ENCODE measurements around the gene TWIST2. TPM values are rescaled to one million over a fixed set of nuclear protein-coding genes. Genes with fewer than 3 reads are reported as not detected.

Gene TWIST2
- total RNA-seq, 2 experiments from 2014 or later, result not detected

DNA sequence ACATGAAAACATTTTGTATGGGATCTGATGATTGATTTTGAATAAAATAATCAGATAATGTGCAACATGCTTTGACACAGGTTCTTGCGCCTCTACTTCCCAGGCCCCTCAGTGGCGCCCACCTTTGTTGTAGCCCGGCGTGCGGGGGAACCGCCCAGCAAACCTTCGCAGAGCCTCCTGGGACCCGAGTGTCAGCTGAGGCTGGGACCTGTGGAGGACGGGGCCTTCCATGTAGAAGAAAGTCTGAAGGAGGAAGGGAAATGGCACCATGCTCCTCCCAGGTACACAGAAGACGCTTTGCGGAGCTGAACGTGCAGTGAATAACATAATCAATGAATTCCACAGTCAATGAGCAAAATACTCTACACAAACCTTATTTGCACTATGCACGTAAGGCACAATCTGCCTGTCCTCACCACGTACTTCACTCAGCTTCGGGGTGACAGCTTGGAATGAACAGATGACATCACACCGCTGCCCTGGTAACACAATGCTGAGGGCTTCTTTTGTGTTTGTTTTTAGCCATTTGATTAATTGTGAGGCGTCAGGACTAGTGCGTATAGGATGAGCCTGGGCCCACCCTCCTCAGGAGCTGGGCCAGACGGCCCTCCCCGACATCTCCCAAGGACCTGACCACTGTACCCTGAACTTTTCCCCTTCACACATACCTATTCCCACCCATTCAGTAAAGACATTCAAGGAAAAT, 78.1 kb downstream of the TWIST2 start:
- ChIA-PET POLR2A (no interaction called here), CTCF (no interaction called here)
- no peak for DNase-seq
- H3K4me1 Mint-ChIP-seq (ENCODE audit: low read depth), result no peaks in the 10 kb centered on the region
- no peak for ATAC-seq (ENCODE audit: poor library complexity)
- H3K4me3 ChIP-seq (ENCODE audit: low read length), result no peak overlapping the region
- no peak overlapping the region for H3K4me3 Mint-ChIP-seq
- intact Hi-C loops (cut with DNase I, micrococcal nuclease), result no loop called here
- no peaks in the 10 kb centered on the region for H3K36me3 Mint-ChIP-seq (ENCODE audit: low read depth)
- no peaks in the 10 kb centered on the region for H3K36me3 ChIP-seq (ENCODE audit: insufficient read depth, low read length)
- H3K27me3 ChIP-seq (ENCODE audit: control insufficient read depth in 1 of 2, insufficient read depth in 2 of 2, low read length in 2 of 2), result peaks cover 11 to 16% of the 10 kb centered on the region in 2 experiments
- no peak overlapping the region for H3K27ac ChIP-seq (ENCODE audit: low read depth in 1 of 2, low read length in 2 of 2)
- no peaks in the 10 kb centered on the region for H3K9me3 Mint-ChIP-seq
- no peaks in the 10 kb centered on the region for H3K4me1 ChIP-seq (ENCODE audit: insufficient read depth, low read length)
- no peaks in the 10 kb centered on the region for H3K9me3 ChIP-seq (ENCODE audit: control insufficient read depth in 1 of 2, insufficient read depth in 1 of 2, low read length in 2 of 2)
- TF ChIP-seq CTCF (IDR thresholded peaks at IDR 0.05), result no peak
- H3K27ac Mint-ChIP-seq, result no peak overlapping the region
- H3K27me3 Mint-ChIP-seq, result peaks cover 42% of the 10 kb centered on the region

DNA sequence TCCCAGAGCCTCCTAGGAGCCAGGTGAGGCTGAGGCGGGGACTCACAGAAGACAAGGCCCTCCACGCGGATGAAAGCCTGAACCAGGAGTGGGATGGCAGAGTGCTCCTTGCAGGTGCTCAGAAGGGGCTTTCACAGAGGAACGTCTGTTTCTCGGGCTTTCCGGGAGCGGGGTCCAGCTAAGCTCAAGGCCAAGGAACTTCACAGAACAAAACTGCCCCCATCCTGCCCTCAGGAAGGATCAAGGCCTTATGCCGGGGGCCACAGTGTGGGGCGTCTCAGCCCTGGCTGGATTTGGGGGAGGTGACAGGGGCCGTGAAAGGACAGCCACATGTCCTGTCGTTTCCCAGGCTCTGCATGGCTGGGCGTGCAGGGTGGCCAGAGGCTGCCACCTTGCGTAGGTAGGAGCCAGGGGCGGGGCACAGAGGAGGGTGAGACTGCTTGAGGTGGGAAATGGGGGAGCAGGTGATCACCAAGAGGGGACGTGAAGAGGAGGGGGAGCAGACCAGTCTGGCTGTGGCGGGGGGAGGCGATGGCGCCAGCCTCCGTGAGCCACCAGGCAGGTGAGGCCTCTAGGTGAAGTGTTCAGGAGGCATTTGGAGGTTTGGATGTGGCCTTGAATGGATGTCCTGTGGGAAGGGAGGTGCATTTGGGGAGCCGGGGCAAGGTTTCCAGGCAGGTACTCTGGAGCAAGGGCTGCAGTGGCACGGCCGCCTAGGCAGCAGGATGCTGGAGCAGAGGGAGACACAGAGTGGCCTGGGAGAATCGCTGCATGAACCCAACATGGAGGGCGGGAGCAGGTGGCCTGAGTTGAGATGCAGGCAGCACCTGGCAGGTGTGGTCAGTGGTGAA, 79.1 kb downstream of the TWIST2 start:
- H3K4me3 ChIP-seq (ENCODE audit: low read length), result no peak overlapping the region
- ATAC-seq (ENCODE audit: poor library complexity) (no peak), DNase-seq (peak in 1 of 14 experiments; percentile 19)
- H3K27ac ChIP-seq (ENCODE audit: low read depth in 1 of 2, low read length in 2 of 2), result no peak overlapping the region
- no peaks in the 10 kb centered on the region for H3K9me3 Mint-ChIP-seq
- H3K9me3 ChIP-seq (ENCODE audit: control insufficient read depth in 1 of 2, insufficient read depth in 1 of 2, low read length in 2 of 2), result no peaks in the 10 kb centered on the region
- POLR2A ChIA-PET, result no interaction called here
- peaks cover 39% of the 10 kb centered on the region for H3K27me3 Mint-ChIP-seq
- no peak for TF ChIP-seq CTCF (IDR thresholded peaks at IDR 0.05)
- H3K36me3 ChIP-seq (ENCODE audit: insufficient read depth, low read length), result no peaks in the 10 kb centered on the region
- intact Hi-C loops (cut with DNase I, micrococcal nuclease), result no loop called here
- H3K27me3 ChIP-seq (ENCODE audit: control insufficient read depth in 1 of 2, insufficient read depth in 2 of 2, low read length in 2 of 2), result peaks cover 11 to 16% of the 10 kb centered on the region in 2 experiments
- no peaks in the 10 kb centered on the region for H3K4me1 ChIP-seq (ENCODE audit: insufficient read depth, low read length)
- no peaks in the 10 kb centered on the region for H3K36me3 Mint-ChIP-seq (ENCODE audit: low read depth)
- H3K27ac Mint-ChIP-seq, result no peak overlapping the region
- no peak overlapping the region for H3K4me3 Mint-ChIP-seq
- CTCF ChIA-PET, result no interaction called here
- no peaks in the 10 kb centered on the region for H3K4me1 Mint-ChIP-seq (ENCODE audit: low read depth)

DNA sequence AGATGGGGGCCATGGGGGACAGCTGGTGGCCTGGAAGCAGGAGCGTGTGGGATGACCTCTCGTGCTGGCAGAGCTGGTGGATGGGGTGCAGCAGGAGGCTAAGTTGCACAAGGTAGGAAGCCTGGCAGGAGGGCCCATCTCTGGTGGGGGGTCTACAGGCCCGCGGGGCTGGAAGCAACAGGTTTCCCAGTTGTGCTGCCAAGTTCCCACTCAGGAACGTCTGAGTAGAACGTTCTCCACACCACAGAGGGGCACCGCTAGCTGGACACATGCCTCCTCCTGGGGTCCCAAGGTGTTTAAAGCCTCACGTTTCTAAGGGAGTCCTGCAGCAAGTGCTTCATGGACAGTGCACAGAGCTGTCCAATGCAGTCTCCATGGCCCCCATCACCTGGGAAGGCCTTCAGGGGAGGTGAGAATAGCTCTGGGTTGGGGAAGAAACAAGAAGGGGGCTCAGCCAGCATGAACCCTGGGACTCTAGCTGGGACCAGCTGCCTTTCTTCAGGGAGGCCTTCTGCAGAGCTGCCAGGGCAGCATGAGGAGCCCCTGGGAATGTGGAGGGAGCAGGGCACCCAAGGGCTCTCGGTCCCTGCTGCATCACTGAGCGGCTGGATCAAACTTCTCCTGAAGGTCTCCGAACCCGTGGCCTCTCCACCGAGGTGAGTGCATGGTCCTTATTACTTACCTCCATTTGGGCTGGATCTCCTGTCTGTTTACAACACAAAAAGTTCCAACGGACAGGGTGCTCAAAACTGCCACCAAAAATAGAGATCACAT, 80.0 kb downstream of the TWIST2 start:
- Mint-ChIP-seq H3K9me3 (no peaks in the 10 kb centered on the region), H3K4me1 (ENCODE audit: low read depth) (no peaks in the 10 kb centered on the region), H3K36me3 (ENCODE audit: low read depth) (no peaks in the 10 kb centered on the region), H3K27ac (no peak overlapping the region), H3K27me3 (peaks cover 42% of the 10 kb centered on the region), H3K4me3 (no peak overlapping the region)
- DNase-seq, result peak in 1 of 14 experiments; percentile 12
- intact Hi-C loops (cut with DNase I, micrococcal nuclease), result no loop called here
- H3K27ac ChIP-seq (ENCODE audit: low read depth in 1 of 2, low read length in 2 of 2), result no peak overlapping the region
- no peaks in the 10 kb centered on the region for H3K36me3 ChIP-seq (ENCODE audit: insufficient read depth, low read length)
- no peaks in the 10 kb centered on the region for H3K4me1 ChIP-seq (ENCODE audit: insufficient read depth, low read length)
- ChIA-PET POLR2A (no interaction called here), CTCF (interaction anchor here (0.5 kb wide), 1 partner anchor 9 kb away, joined by 7 read pairs; no protein-coding TSS in a partner anchor)
- ATAC-seq (ENCODE audit: poor library complexity), result no peak
- H3K9me3 ChIP-seq (ENCODE audit: control insufficient read depth in 1 of 2, insufficient read depth in 1 of 2, low read length in 2 of 2), result no peaks in the 10 kb centered on the region
- no peak overlapping the region for H3K4me3 ChIP-seq (ENCODE audit: low read length)
- no peak for TF ChIP-seq CTCF (IDR thresholded peaks at IDR 0.05)
- H3K27me3 ChIP-seq (ENCODE audit: control insufficient read depth in 1 of 2, insufficient read depth in 2 of 2, low read length in 2 of 2), result peaks cover 11 to 15% of the 10 kb centered on the region in 2 experiments
